ENCODE measurements around the gene TKTL1. TPM values are rescaled to one million over a fixed set of nuclear protein-coding genes. Genes with fewer than 3 reads are reported as not detected.

TKTL1 gene
- total RNA-seq, 1 experiment from 2014 or later, result not detected

DNA sequence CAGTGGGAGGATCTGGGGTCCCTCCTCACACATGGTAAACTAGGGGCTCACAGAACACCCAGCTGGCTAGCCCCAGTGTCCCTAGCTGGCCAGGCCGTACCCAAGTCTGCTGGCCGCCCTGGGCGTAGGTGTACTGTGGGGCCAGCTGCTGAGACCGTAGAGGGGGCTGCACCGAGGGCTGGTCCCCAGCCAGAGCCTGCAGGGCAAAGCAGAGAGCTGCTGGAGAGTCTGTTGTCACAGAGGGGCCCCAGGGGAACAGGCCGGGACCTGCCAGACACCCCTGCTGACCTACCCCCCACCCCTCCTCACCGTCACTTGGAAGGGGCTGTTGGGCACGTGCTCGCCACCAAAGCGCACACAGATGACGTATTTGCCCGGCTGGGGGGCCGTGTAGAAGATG, 58.9 kb downstream of the TKTL1 start:
- H3K9me3 ChIP-seq (ENCODE audit: low read depth, low read length, poor library complexity, severe bottlenecking), result no peaks in the 10 kb centered on the region
- ChIA-PET CTCF (no interaction called here), POLR2A (ENCODE audit: low non-redundant PET) (no interaction called here)
- no peaks in the 10 kb centered on the region for H3K4me1 ChIP-seq (ENCODE audit: insufficient read depth, low read length, poor library complexity, severe bottlenecking)
- no peaks in the 10 kb centered on the region for H3K27me3 ChIP-seq (replicated peaks; ENCODE audit: insufficient read depth, low read depth, low read length, poor library complexity)
- H3K4me3 ChIP-seq (ENCODE audit: low read depth, low read length, poor library complexity, severe bottlenecking), result no peak overlapping the region
- H3K27ac ChIP-seq (ENCODE audit: low read depth, low read length, poor library complexity, severe bottlenecking), result no peak overlapping the region
- intact Hi-C loops (cut with micrococcal nuclease; ENCODE audit: unreplicated experiment), result no loop called here
- BruUV-seq (replicated peaks), result no TSS peak
- no peak for TF ChIP-seq EZH2 (IDR thresholded peaks at IDR 0.05; ENCODE audit: borderline replicate concordance, low read depth, low read length, poor library complexity, severe bottlenecking)
- TF ChIP-seq, protein P1, sequence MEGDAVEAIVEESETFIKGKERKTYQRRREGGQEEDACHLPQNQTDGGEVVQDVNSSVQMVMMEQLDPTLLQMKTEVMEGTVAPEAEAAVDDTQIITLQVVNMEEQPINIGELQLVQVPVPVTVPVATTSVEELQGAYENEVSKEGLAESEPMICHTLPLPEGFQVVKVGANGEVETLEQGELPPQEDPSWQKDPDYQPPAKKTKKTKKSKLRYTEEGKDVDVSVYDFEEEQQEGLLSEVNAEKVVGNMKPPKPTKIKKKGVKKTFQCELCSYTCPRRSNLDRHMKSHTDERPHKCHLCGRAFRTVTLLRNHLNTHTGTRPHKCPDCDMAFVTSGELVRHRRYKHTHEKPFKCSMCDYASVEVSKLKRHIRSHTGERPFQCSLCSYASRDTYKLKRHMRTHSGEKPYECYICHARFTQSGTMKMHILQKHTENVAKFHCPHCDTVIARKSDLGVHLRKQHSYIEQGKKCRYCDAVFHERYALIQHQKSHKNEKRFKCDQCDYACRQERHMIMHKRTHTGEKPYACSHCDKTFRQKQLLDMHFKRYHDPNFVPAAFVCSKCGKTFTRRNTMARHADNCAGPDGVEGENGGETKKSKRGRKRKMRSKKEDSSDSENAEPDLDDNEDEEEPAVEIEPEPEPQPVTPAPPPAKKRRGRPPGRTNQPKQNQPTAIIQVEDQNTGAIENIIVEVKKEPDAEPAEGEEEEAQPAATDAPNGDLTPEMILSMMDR (conservative IDR thresholded peaks at IDR 0.05; ENCODE audit: low read depth, low read length), result no peak
- DNase-seq (ENCODE audit: low spot score), result no peak
- H3K36me3 ChIP-seq (ENCODE audit: insufficient read depth, low read length, poor library complexity, severe bottlenecking), result peaks cover 78% of the 10 kb centered on the region

DNA sequence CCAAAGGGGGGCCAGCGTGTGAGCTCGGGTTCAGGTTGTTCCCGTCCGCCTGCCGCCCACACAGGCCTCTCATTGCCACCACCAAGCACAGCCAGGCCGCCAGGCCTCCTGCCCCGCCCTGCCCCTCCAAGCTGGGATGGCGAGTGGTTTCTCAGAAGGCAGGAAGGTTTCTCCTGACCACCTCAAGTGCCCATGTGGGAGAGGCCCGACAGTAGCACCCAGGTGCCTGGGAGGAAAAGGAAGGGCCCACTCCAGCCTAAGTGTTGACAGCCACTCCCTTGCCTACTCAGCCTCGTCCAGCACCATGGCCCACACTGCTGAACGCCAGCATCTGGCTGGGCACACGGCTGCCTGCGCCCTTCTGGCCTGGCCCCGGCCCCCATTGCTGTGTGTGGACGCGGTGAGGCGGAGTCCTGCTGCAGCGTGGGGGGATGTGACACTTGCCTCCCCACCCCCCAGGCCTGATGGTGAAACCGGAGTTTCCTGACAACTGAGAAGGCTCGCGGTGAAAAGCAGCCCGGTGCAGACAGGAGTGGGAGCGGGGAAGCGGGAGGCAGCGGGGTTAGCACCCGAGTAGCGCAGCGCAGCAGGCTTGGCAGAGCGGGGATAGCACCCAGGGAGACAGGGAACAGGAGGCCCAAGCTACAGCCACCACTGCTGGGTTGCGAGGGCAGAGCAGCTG, 59.6 kb downstream of the TKTL1 start:
- Histone ChIP-seq H3K9me3 (ENCODE audit: low read depth, low read length, poor library complexity, severe bottlenecking) (no peaks in the 10 kb centered on the region), H3K36me3 (ENCODE audit: insufficient read depth, low read length, poor library complexity, severe bottlenecking) (peaks cover 79% of the 10 kb centered on the region), H3K4me3 (ENCODE audit: low read depth, low read length, poor library complexity, severe bottlenecking) (no peak overlapping the region), H3K4me1 (ENCODE audit: insufficient read depth, low read length, poor library complexity, severe bottlenecking) (no peaks in the 10 kb centered on the region), H3K27me3 (replicated peaks; ENCODE audit: insufficient read depth, low read depth, low read length, poor library complexity) (no peaks in the 10 kb centered on the region), H3K27ac (ENCODE audit: low read depth, low read length, poor library complexity, severe bottlenecking) (no peak overlapping the region)
- intact Hi-C loops (cut with micrococcal nuclease; ENCODE audit: unreplicated experiment), result no loop called here
- TF ChIP-seq EZH2 (IDR thresholded peaks at IDR 0.05; ENCODE audit: borderline replicate concordance, low read depth, low read length, poor library complexity, severe bottlenecking), result no peak
- TF ChIP-seq, protein P1 (conservative IDR thresholded peaks at IDR 0.05; ENCODE audit: low read depth, low read length), result no peak
- ChIA-PET POLR2A (ENCODE audit: low non-redundant PET) (no interaction called here), CTCF (no interaction called here)
- BruUV-seq (replicated peaks), result no TSS peak
- no peak for DNase-seq (ENCODE audit: low spot score)

DNA sequence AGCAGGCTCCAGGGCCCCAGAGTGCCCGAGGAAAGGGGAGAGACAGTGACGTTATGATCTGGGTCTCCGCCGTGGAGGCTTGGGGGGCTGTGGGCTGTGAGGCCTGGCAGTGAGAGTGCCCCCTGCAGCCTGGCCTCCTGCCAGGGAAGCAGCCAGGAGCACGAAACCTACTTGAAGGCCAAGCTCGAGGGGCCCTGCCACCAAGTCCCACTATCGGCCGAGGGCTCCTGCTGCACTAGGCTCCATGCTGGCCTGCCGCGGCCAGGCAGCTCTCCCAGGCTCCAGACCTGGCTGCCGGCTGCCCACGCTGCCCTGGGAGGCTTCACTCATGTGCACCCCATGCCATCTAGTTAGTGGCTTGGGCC, 60.2 kb downstream of the TKTL1 start:
- Histone ChIP-seq H3K9me3 (ENCODE audit: low read depth, low read length, poor library complexity, severe bottlenecking) (no peaks in the 10 kb centered on the region), H3K4me1 (ENCODE audit: insufficient read depth, low read length, poor library complexity, severe bottlenecking) (no peaks in the 10 kb centered on the region), H3K27me3 (replicated peaks; ENCODE audit: insufficient read depth, low read depth, low read length, poor library complexity) (no peaks in the 10 kb centered on the region), H3K36me3 (ENCODE audit: insufficient read depth, low read length, poor library complexity, severe bottlenecking) (peaks cover 81% of the 10 kb centered on the region), H3K4me3 (ENCODE audit: low read depth, low read length, poor library complexity, severe bottlenecking) (no peak overlapping the region), H3K27ac (ENCODE audit: low read depth, low read length, poor library complexity, severe bottlenecking) (no peak overlapping the region)
- ChIA-PET CTCF (no interaction called here), POLR2A (ENCODE audit: low non-redundant PET) (no interaction called here)
- TF ChIP-seq EZH2 (IDR thresholded peaks at IDR 0.05; ENCODE audit: borderline replicate concordance, low read depth, low read length, poor library complexity, severe bottlenecking), result no peak
- TF ChIP-seq, protein P1 (conservative IDR thresholded peaks at IDR 0.05; ENCODE audit: low read depth, low read length), result no peak
- DNase-seq (ENCODE audit: low spot score), result no peak
- BruUV-seq (replicated peaks), result no TSS peak
- intact Hi-C loops (cut with micrococcal nuclease; ENCODE audit: unreplicated experiment), result no loop called here

Measured in A673 (cell line).